H1 (cell line): ENCODE data around the gene RPS6KA5. TPM values are rescaled to one million over a fixed set of nuclear protein-coding genes. Genes with fewer than 3 reads are reported as not detected.

Experiments used
- CTCF ChIA-PET: fragments of 300-600 bp; sonication (Branson Sonifier 250); formaldehyde crosslinking; loops from one replicate; lab custom pipeline; 2021; ENCODE audit not compliant: partially characterized antibody; lab: Charles Lee
- POLR2A ChIA-PET: fragments of 300-600 bp; sonication (Branson Sonifier 250); formaldehyde crosslinking; loops from one replicate; lab custom pipeline; 2021; ENCODE audit warnings: inconsistent platforms; ENCODE audit not compliant: partially characterized antibody; lab: Charles Lee
- DNase-seq, 2 experiments: peaks; one replicate each; pipeline versions ENCODE4 v3.0.0 to v3.0.0-alpha.2; 2010 to 2022; ENCODE audit warnings: low spot score in 2 of 2, low read depth in 1 of 2, mixed read lengths in 1 of 2
- FAIRE-seq: peaks from 2 replicates; lab custom pipeline; 2011; peaks lifted over from hg19 to GRCh38; lab: Jason Lieb, UNC
- H2AFZ ChIP-seq: 2 replicates; pipeline ENCODE4 v1.8.1; 2012; ENCODE audit warnings: low read length, inconsistent platforms
- H2AK5ac ChIP-seq: 2 replicates; pipeline ENCODE4 v1.6.1; 2013; ENCODE audit warnings: low read depth, low read length
- H2BK120ac ChIP-seq: replicated peaks from 2 replicates; pipeline ENCODE3; 2013; ENCODE audit warnings: low read depth, low read length, inconsistent platforms
- H2BK12ac ChIP-seq: 2 replicates; pipeline ENCODE4 v1.6.1; 2013; ENCODE audit warnings: low read depth, low read length
- H2BK15ac ChIP-seq: 2 replicates; pipeline ENCODE4 v1.6.1; 2013; ENCODE audit warnings: low read length
- H2BK20ac ChIP-seq: 2 replicates; pipeline ENCODE4 v1.6.1; 2013; ENCODE audit warnings: low read length
- H2BK5ac ChIP-seq: 2 replicates; pipeline ENCODE4 v1.6.1; 2013; ENCODE audit warnings: low read depth, low read length
- H3K14ac ChIP-seq: 2 replicates; pipeline ENCODE4 v1.6.1; 2013; ENCODE audit warnings: inconsistent platforms; ENCODE audit not compliant: insufficient read length
- H3K18ac ChIP-seq: 2 replicates; pipeline ENCODE4 v1.6.1; 2013; ENCODE audit warnings: low read length; ENCODE audit errors: extremely low read depth
- H3K23ac ChIP-seq: 2 replicates; pipeline ENCODE4 v1.6.1; 2013; ENCODE audit warnings: inconsistent platforms; ENCODE audit not compliant: insufficient read length
- H3K23me2 ChIP-seq: 2 replicates; pipeline ENCODE4 v1.6.1; 2013; ENCODE audit warnings: low read depth, low read length
- H3K27ac ChIP-seq: 2 replicates; pipeline ENCODE4 v1.6.1; 2011; ENCODE audit warnings: low read depth, low read length, inconsistent platforms
- H3K27me3 ChIP-seq, 4 experiments: replicated peaks in 1 of 4; 1 replicate in 1 of 4; 2 replicates in 3 of 4; pipeline versions ENCODE4 v1.6.1 to v1.8.1; 2011 to 2013; ENCODE audit warnings: low read length in 3 of 4, mild to moderate bottlenecking in 3 of 4, inconsistent platforms in 2 of 4, mixed read lengths in 2 of 4, moderate library complexity in 1 of 4; ENCODE audit not compliant: control insufficient read depth in 3 of 4, insufficient read depth in 3 of 4; ENCODE audit errors: extremely low read depth in 1 of 4
- H3K36me3 ChIP-seq, 4 experiments: 2 replicates each; pipeline versions ENCODE4 v1.6.1 to v1.8.1; 2011 to 2013; ENCODE audit warnings: mild to moderate bottlenecking in 4 of 4, low read length in 3 of 4, moderate library complexity in 2 of 4, control low read depth in 1 of 4, inconsistent platforms in 1 of 4; ENCODE audit not compliant: insufficient read depth in 4 of 4, control insufficient read depth in 2 of 4
- H3K4ac ChIP-seq: replicated peaks from 2 replicates; pipeline ENCODE3; 2013; ENCODE audit warnings: low read length, low read depth, mixed read lengths, inconsistent platforms; ENCODE audit not compliant: insufficient read length
- H3K4me1 ChIP-seq, 4 experiments: replicated peaks in 1 of 4; 1 replicate in 1 of 4; 2 replicates in 3 of 4; pipeline versions ENCODE4 v1.6.1 to v1.8.1; 2011 to 2013; ENCODE audit warnings: low read length in 3 of 4, inconsistent platforms in 2 of 4, mixed read lengths in 1 of 4; ENCODE audit not compliant: insufficient read depth in 4 of 4, control insufficient read depth in 3 of 4
- H3K4me2 ChIP-seq, 2 experiments: 2 replicates each; pipeline versions ENCODE4 v1.6.1 to v1.8.1; 2011 to 2013; ENCODE audit warnings: low read depth in 2 of 2, low read length in 2 of 2, control low read depth in 1 of 2, inconsistent platforms in 1 of 2, mild to moderate bottlenecking in 1 of 2; ENCODE audit not compliant: insufficient read depth in 1 of 2
- H3K4me3 ChIP-seq, 4 experiments: fragments of 200-600, 300-600 bp in 1 of 4; sonication (generic), shearing (Covaris generic), sonication (Bioruptor Twin) in 1 of 4; 2 replicates each; pipeline versions ENCODE4 v1.5.1 to v1.8.1; 2011 to 2016; ENCODE audit warnings: low read length in 4 of 4, low read depth in 3 of 4, control low read depth in 2 of 4, inconsistent platforms in 2 of 4, mild to moderate bottlenecking in 2 of 4, mixed read lengths in 1 of 4, moderate library complexity in 1 of 4; ENCODE audit not compliant: insufficient read depth in 2 of 4; ENCODE audit errors: extremely low read depth in 1 of 4
- H3K56ac ChIP-seq: replicated peaks from 2 replicates; pipeline ENCODE3; 2013; ENCODE audit warnings: low read depth, mild to moderate bottlenecking, mixed read lengths, low read length, inconsistent platforms; ENCODE audit not compliant: insufficient read length
- H3K79me1 ChIP-seq: 2 replicates; pipeline ENCODE4 v1.6.1; 2013; ENCODE audit warnings: low read depth, low read length, control low read depth
- H3K79me2 ChIP-seq, 2 experiments: 2 replicates each; pipeline versions ENCODE4 v1.6.1 to v1.8.1; 2012 to 2013; ENCODE audit warnings: low read length in 2 of 2, mild to moderate bottlenecking in 2 of 2, inconsistent platforms in 1 of 2; ENCODE audit not compliant: insufficient read depth in 2 of 2, control insufficient read depth in 1 of 2
- H3K9ac ChIP-seq, 4 experiments: replicated peaks in 1 of 4; 1 replicate in 1 of 4; 2 replicates in 3 of 4; pipeline versions ENCODE4 v1.6.1 to v1.8.1; 2011 to 2013; ENCODE audit warnings: low read depth in 3 of 4, low read length in 3 of 4, control low read depth in 2 of 4, mild to moderate bottlenecking in 2 of 4, moderate library complexity in 2 of 4, inconsistent platforms in 1 of 4; ENCODE audit errors: extremely low read depth in 1 of 4
- H3K9me3 ChIP-seq, 2 experiments: 2 replicates each; pipeline versions ENCODE4 v1.6.1 to v1.8.1; 2012 to 2013; ENCODE audit warnings: mild to moderate bottlenecking in 2 of 2, moderate library complexity in 2 of 2, control low read depth in 1 of 2, inconsistent platforms in 1 of 2, low read depth in 1 of 2, low read length in 1 of 2, mixed read lengths in 1 of 2; ENCODE audit not compliant: insufficient read depth in 2 of 2
- H4K20me1 ChIP-seq, 2 experiments: replicated peaks in 1 of 2; 2 replicates each; pipeline versions ENCODE3 to v1.8.1; 2011 to 2013; ENCODE audit warnings: inconsistent platforms in 2 of 2, low read length in 2 of 2, mild to moderate bottlenecking in 1 of 2; ENCODE audit not compliant: insufficient read depth in 2 of 2, control insufficient read depth in 1 of 2
- H4K5ac ChIP-seq: 2 replicates; pipeline ENCODE4 v1.6.1; 2013; ENCODE audit warnings: low read length, low read depth, mixed read lengths, inconsistent platforms; ENCODE audit not compliant: insufficient read length
- H4K8ac ChIP-seq: 2 replicates; pipeline ENCODE4 v1.8.0; 2013; ENCODE audit warnings: mild to moderate bottlenecking, moderate library complexity, low read length, inconsistent platforms; ENCODE audit not compliant: insufficient read depth; ENCODE audit errors: extremely low read depth
- H4K91ac ChIP-seq: replicated peaks from 2 replicates; pipeline ENCODE3; 2013; ENCODE audit warnings: low read length, mixed read lengths, inconsistent platforms; ENCODE audit not compliant: insufficient read length
- CBX8 ChIP-seq: fragments of 300-800, 300-1000 bp; sonication (generic); IDR thresholded peaks from 2 replicates; pipeline ENCODE4 v1.7.1; 2016; ENCODE audit warnings: low read depth, low read length, borderline replicate concordance
- EZH2 ChIP-seq: fragments of 200-600 bp; sonication (generic); IDR thresholded peaks from 2 replicates; pipeline ENCODE4 v1.7.1; 2012; ENCODE audit warnings: low read depth, mild to moderate bottlenecking, moderate library complexity, low read length, inconsistent platforms; ENCODE audit not compliant: severe bottlenecking
- HDAC2 ChIP-seq, 2 experiments: fragments of 300-600 bp in 1 of 2; sonication (generic) in 1 of 2; IDR thresholded peaks; 2 replicates each; pipeline ENCODE4 v1.6.1; 2011 to 2012; ENCODE audit warnings: low read depth in 2 of 2, low read length in 2 of 2, mild to moderate bottlenecking in 2 of 2, moderate library complexity in 2 of 2, borderline replicate concordance in 1 of 2, inconsistent platforms in 1 of 2
- KDM5A ChIP-seq: fragments of 200-600 bp; IDR thresholded peaks from 2 replicates; pipeline ENCODE4 v1.7.1; 2012; ENCODE audit warnings: mild to moderate bottlenecking, low read length, inconsistent platforms, mixed read lengths
- RXRA ChIP-seq: IDR thresholded peaks from 2 replicates; pipeline ENCODE4 v1.6.1; 2011; ENCODE audit warnings: low read depth, mild to moderate bottlenecking, low read length, moderate library complexity; ENCODE audit not compliant: insufficient read depth
- SAP30 ChIP-seq: fragments of 300-600 bp; sonication (generic); IDR thresholded peaks from 2 replicates; pipeline ENCODE4 v1.7.1; 2012; ENCODE audit warnings: low read length, moderate library complexity, mild to moderate bottlenecking, inconsistent platforms; ENCODE audit not compliant: insufficient read depth, insufficient replicate concordance
- SIX5 ChIP-seq: IDR thresholded peaks from 2 replicates; pipeline ENCODE4 v1.6.1; 2011; ENCODE audit warnings: mild to moderate bottlenecking, low read depth, low read length
- TCF12 ChIP-seq: IDR thresholded peaks from 2 replicates; pipeline ENCODE4 v1.6.1; 2011; ENCODE audit warnings: low read depth, mild to moderate bottlenecking, low read length
- USF2 ChIP-seq: IDR thresholded peaks from 2 replicates; pipeline ENCODE4 v1.6.1; 2011; ENCODE audit warnings: low read length, improper control_type of control experiment
- WGBS, 2 experiments: shearing (Covaris generic) in 1 of 2; methylation state at CpG; one replicate each; pipeline versions ENCODE4 v1.1.6 to v1.1.7; 2013 to 2015; ENCODE audit warnings: low lambda C conversion rate in 2 of 2, mixed read lengths in 2 of 2, inconsistent platforms in 1 of 2, low coverage in 1 of 2, missing lambda C conversion rate in 1 of 2; ENCODE audit not compliant: insufficient replicate concordance in 2 of 2, insufficient coverage in 1 of 2, insufficient read length in 1 of 2; ENCODE audit errors: extremely low coverage in 1 of 2, missing lambda C conversion rate in 1 of 2; 5-methylcytosine and 5-hydroxymethylcytosine counted together
- polyA plus RNA-seq, 7 experiments: library from polyadenylated mRNA; depleted of rRNA in 3 of 7; stranded (reverse) in 5 of 7; unstranded in 2 of 7; fragments of >200 nt in 5 of 7; fragments of 200-250 nt in 2 of 7; gene quantifications; 1 replicate in 5 of 7; 2 replicates in 1 of 7; 4 replicates in 1 of 7; pipeline versions ENCODE4 v1.2.1 to v1.2.3, GENCODE V29; 2011 to 2013; ENCODE audit warnings: missing spikeins in 2 of 7, mixed read lengths in 2 of 7
- total RNA-seq: library from RNA; stranded (reverse); fragmentation: NEBNext Ultra II Directional; extraction: Animal tissue kit (Norgen Biotek cat#: 25700); gene quantifications from 2 replicates; pipeline ENCODE4 v1.2.1, GENCODE V29; 2021

The RPS6KA5 gene
- total and polyA plus RNA-seq, 2 of the 8 experiments (the other 6 are each of a cell fraction or from before 2014, with no cell fraction given) = 0.85 to 3.1 TPM

- WGBS, 2 experiments = 3% methylated on average over 12 of the region's 72 CpGs; no CpG with 5 or more reads in 1 of the 2 experiments
- no peak for TF ChIP-seq RXRA
- TF ChIP-seq SIX5 = no peak
- TF ChIP-seq EZH2 = no peak
- TF ChIP-seq TCF12 = no peak
- no peak for TF ChIP-seq CBX8
- 0 out of 2 replicates have a peak, but pooled peaks have one; percentile 7 for TF ChIP-seq USF2
- peak; percentile 85 for TF ChIP-seq SAP30
- no peak for TF ChIP-seq KDM5A
- TF ChIP-seq HDAC2 (IDR thresholded peaks at IDR 0.05; ENCODE audit: borderline replicate concordance in 1 of 2, low read depth in 2 of 2, low read length in 2 of 2) = peak; percentile 52 to 85; a peak in 1 of 4 replicates
Measured at GRCh38 chr14:91059576-91060350, 678 bp downstream of the RPS6KA5 start.

More at GRCh38 chr14:91059576-91060350, 678 bp downstream of the RPS6KA5 start:
- Histone ChIP-seq H3K36me3 (no peaks in the 10 kb centered on the region), H4K5ac (no peak overlapping the region), H4K8ac (peak overlapping the region; percentile 97; the same call in 1 of the 2 replicates), H2BK120ac (no peak overlapping the region), H2BK12ac (no peak overlapping the region), H3K27ac (peak overlapping the region; percentile 96), H4K91ac (no peak overlapping the region), H3K27me3 (no peaks in the 10 kb centered on the region), H4K20me1 (no peaks in the 10 kb centered on the region), H2BK5ac (peak overlapping the region; percentile 87; the same call in 1 of the 2 replicates), H3K4me1 (no peaks in the 10 kb centered on the region), H3K79me2 (peaks cover 0 to 2% of the 10 kb centered on the region in 2 experiments; a peak in 1 of 4 replicates), H3K56ac (no peak overlapping the region), H2AFZ (peak overlapping the region; percentile 96; the same call in 1 of the 2 replicates), H3K9me3 (no peaks in the 10 kb centered on the region), H2BK15ac (no peak overlapping the region), H2BK20ac (no peak overlapping the region), H3K14ac (no peak overlapping the region), H3K4me2 (peak overlapping the region; percentile 79 to 85), H3K9ac (peak overlapping the region; percentile 52 to 97 (median 87); a peak in 6 of 7 replicates), H3K4ac (no peak overlapping the region), H3K23me2 (peaks cover 6% of the 10 kb centered on the region), H2AK5ac (no peak overlapping the region), H3K4me3 (peak overlapping the region; percentile 80 to 90 (median 86)), H3K79me1 (no peaks in the 10 kb centered on the region), H3K18ac (0 out of 2 replicates have a peak overlapping the region, but pooled peaks have one; percentile 52), H3K23ac (no peak overlapping the region)
- DNase-seq (peak in 1 of 2 experiments; percentile 77), FAIRE-seq (no peak)
- CTCF ChIA-PET = interaction anchor here (0.5 to 1.7 kb wide), 11 partner anchors 8 to 1532 kb away, joined by 3 to 8 read pairs (median 4); no protein-coding TSS in a partner anchor
- POLR2A ChIA-PET = interaction anchor here (0.8 to 3.3 kb wide), 9 partner anchors 9 to 94 kb away, joined by 4 to 24 read pairs (median 5); partner anchors contain the start of gene DGLUCY
